H1 (cell line): ENCODE data around the gene SCAI. TPM values are rescaled to one million over a fixed set of nuclear protein-coding genes. Genes with fewer than 3 reads are reported as not detected.

ENCODE experiments used
- BCL11A ChIP-seq, 2 experiments: IDR thresholded peaks; one replicate each; pipeline ENCODE4 v1.6.1; 2011; ENCODE audit warnings: low read depth in 2 of 2, low read length in 2 of 2, mild to moderate bottlenecking in 2 of 2
- CHD1 ChIP-seq: IDR thresholded peaks from 2 replicates; pipeline ENCODE4 v1.6.1; 2012; ENCODE audit warnings: low read depth, low read length, improper control_type of control experiment
- polyA plus RNA-seq, 7 experiments: library from polyadenylated mRNA; depleted of rRNA in 3 of 7; stranded (reverse) in 5 of 7; unstranded in 2 of 7; fragments of >200 nt in 5 of 7; fragments of 200-250 nt in 2 of 7; gene quantifications; 1 replicate in 5 of 7; 2 replicates in 1 of 7; 4 replicates in 1 of 7; pipeline versions ENCODE4 v1.2.1 to v1.2.3, GENCODE V29; 2011 to 2013; ENCODE audit warnings: missing spikeins in 2 of 7, mixed read lengths in 2 of 7
- total RNA-seq: library from RNA; stranded (reverse); fragmentation: NEBNext Ultra II Directional; extraction: Animal tissue kit (Norgen Biotek cat#: 25700); gene quantifications from 2 replicates; pipeline ENCODE4 v1.2.1, GENCODE V29; 2021

SCAI gene
- total and polyA plus RNA-seq, 2 of the 8 experiments (the other 6 are each of a cell fraction or from before 2014, with no cell fraction given), result 6.4 to 19.8 TPM

- no peak for TF ChIP-seq BCL11A (IDR thresholded peaks at IDR 0.05; ENCODE audit: low read depth in 2 of 2, low read length in 2 of 2)
- no peak for TF ChIP-seq CHD1
- TF ChIP-seq, all 59 proteins: peak for 0
These were observed 195.5 kb downstream of the SCAI start (continued) for GRCh38 chr9:124947727-124948391.
